ENCODE measurements around the gene RNU6-9. TPM values are rescaled to one million over a fixed set of nuclear protein-coding genes. Genes with fewer than 3 reads are reported as not detected.

RNU6-9 gene
- total RNA-seq, 1 donor from 2014 or later = not detected

GRCh38 chr19:902446-903226, 9.4 kb downstream of the RNU6-9 start:
- Mint-ChIP-seq H3K27ac (ENCODE audit: unreplicated experiment) (no peak overlapping the region), H3K36me3 (ENCODE audit: low read depth) (no peaks in the 10 kb centered on the region), H3K4me3 (no peak overlapping the region)

DNA sequence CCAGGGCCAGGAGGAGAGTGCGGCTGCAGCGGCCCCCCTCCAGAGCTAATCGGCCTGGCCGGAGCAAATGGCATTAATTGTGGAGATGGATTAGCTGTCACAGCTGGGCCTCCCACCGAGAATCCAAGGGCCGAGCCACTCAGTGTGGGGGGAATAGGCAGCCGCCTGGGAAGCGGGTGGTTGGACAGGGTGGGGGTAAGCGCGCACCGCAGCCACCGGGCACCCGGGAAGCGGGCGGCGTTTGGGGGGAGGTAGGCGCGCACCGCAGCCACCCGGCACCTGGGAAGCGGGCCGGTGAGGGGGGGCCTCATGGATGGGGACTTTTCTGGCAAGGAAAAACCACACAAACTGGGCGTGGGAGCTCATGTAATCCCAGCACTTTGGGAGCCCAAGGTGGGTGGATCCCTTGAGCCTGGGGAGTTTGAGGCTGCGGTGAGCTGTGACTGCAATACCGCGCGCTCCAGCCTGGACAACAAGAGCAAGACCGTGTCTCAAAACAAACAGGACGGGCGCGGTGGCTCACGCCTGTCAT, 10.0 kb downstream of the RNU6-9 start:
- Mint-ChIP-seq H3K4me1 (no peaks in the 10 kb centered on the region), H3K9me3 (no peaks in the 10 kb centered on the region), H3K27ac (ENCODE audit: unreplicated experiment) (no peak overlapping the region), H3K27me3 (ENCODE audit: low read depth) (no peaks in the 10 kb centered on the region), H3K4me3 (no peak overlapping the region), H3K36me3 (ENCODE audit: low read depth) (no peaks in the 10 kb centered on the region)
- no peak for DNase-seq (ENCODE audit: low read depth, low spot score)
- TF ChIP-seq, protein P1, sequence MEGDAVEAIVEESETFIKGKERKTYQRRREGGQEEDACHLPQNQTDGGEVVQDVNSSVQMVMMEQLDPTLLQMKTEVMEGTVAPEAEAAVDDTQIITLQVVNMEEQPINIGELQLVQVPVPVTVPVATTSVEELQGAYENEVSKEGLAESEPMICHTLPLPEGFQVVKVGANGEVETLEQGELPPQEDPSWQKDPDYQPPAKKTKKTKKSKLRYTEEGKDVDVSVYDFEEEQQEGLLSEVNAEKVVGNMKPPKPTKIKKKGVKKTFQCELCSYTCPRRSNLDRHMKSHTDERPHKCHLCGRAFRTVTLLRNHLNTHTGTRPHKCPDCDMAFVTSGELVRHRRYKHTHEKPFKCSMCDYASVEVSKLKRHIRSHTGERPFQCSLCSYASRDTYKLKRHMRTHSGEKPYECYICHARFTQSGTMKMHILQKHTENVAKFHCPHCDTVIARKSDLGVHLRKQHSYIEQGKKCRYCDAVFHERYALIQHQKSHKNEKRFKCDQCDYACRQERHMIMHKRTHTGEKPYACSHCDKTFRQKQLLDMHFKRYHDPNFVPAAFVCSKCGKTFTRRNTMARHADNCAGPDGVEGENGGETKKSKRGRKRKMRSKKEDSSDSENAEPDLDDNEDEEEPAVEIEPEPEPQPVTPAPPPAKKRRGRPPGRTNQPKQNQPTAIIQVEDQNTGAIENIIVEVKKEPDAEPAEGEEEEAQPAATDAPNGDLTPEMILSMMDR (conservative IDR thresholded peaks at IDR 0.05) = no peak

More at GRCh38 chr19:902446-903226, 9.4 kb downstream of the RNU6-9 start:
- no peaks in the 10 kb centered on the region for H3K9me3 Mint-ChIP-seq
- no peaks in the 10 kb centered on the region for H3K27me3 Mint-ChIP-seq (ENCODE audit: low read depth)
- no peaks in the 10 kb centered on the region for H3K4me1 Mint-ChIP-seq
- TF ChIP-seq, protein P1 (conservative IDR thresholded peaks at IDR 0.05) = no peak
- DNase-seq (ENCODE audit: low read depth, low spot score) = no peak

DNA sequence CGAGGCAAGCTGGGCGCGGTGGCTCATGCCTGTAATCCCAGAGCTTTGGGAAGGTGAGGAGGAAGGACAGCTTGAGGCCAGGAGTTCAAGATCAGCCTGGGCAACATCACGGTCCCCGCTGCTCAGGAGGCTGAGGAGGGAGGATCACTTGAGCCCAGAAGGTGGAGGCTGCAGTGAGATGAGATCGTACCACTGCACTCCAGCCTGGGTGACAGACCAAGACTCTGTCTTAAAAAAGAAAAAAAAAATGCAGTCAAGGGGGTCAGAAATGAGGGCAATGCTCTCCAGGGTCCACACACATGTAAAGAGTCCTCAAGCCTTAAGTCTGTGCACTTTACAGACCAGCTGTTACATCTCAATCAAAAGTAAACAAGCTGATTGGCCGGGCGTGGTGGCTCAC, 11.3 kb downstream of the RNU6-9 start:
- Mint-ChIP-seq H3K27me3 (ENCODE audit: low read depth) (no peaks in the 10 kb centered on the region), H3K9me3 (no peaks in the 10 kb centered on the region), H3K4me3 (no peak overlapping the region), H3K36me3 (ENCODE audit: low read depth) (no peaks in the 10 kb centered on the region), H3K4me1 (no peaks in the 10 kb centered on the region), H3K27ac (ENCODE audit: unreplicated experiment) (no peak overlapping the region)
- TF ChIP-seq, protein P1 (conservative IDR thresholded peaks at IDR 0.05) = no peak
- DNase-seq (ENCODE audit: low read depth, low spot score) = no peak

DNA sequence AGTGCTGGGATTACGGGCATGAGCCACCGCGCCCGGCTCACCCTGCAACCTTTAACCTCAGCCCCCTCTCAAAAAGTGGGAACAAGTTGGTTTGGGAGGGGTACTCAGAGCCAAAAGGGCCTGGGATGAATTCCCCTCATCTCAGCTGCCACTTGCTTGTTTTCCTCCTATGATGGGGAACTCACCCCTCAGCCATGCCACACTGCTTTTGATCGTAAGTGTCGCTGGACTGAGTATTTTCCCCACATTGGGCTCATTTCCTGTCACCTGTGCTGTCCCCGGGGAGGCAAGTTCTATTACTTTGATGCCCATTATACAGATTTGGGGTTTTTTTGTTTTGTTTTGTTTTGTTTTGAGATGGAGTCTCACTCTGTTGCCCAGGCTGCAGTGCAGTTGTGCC, 13.2 kb downstream of the RNU6-9 start:
- Mint-ChIP-seq H3K27ac (ENCODE audit: unreplicated experiment) (no peak overlapping the region), H3K4me3 (no peak overlapping the region), H3K36me3 (ENCODE audit: low read depth) (no peaks in the 10 kb centered on the region), H3K4me1 (no peaks in the 10 kb centered on the region), H3K27me3 (ENCODE audit: low read depth) (no peaks in the 10 kb centered on the region), H3K9me3 (no peaks in the 10 kb centered on the region)
- no peak for DNase-seq (ENCODE audit: low read depth, low spot score)
- TF ChIP-seq, protein P1 (conservative IDR thresholded peaks at IDR 0.05) = no peak

DNA sequence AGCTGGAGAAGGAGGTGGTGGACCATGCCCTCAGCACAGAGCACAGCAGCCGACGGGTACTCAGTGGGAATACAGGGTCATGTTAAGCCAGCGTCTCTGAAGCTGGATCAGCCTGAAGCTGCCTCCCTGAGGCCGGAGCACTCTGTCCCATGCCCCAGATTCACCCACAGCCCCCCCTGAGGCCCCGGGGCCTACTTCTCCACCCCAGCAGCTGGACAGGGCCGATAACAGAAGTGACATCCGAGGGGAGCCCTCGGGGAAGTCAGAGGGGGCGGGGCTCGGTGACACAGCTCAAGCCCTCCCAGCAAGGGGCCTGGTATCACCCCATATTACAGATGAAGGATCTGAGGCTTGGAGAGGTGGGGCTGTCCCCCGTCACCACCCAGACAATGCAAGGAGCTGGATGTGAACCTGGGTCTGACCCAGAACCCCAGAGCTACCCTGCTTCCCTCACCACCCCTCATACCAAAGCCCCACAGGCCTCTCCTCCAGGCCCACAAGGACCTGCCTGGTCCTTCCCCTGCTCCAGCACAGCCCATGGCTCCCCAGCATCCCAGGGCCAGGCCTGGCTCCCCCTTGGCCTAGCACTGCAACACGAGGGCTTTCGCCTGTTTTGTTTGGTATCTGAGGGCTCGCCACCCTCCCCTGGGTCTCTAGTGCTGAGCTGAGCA, 14.0 kb downstream of the RNU6-9 start:
- no peaks in the 10 kb centered on the region for H3K4me1 Mint-ChIP-seq
- H3K27ac Mint-ChIP-seq (ENCODE audit: unreplicated experiment) = no peak overlapping the region
- no peaks in the 10 kb centered on the region for H3K9me3 Mint-ChIP-seq
- TF ChIP-seq, protein P1 (conservative IDR thresholded peaks at IDR 0.05) = no peak
- no peak overlapping the region for H3K4me3 Mint-ChIP-seq
- H3K27me3 Mint-ChIP-seq (ENCODE audit: low read depth) = no peaks in the 10 kb centered on the region
- H3K36me3 Mint-ChIP-seq (ENCODE audit: low read depth) = no peaks in the 10 kb centered on the region
- no peak for DNase-seq (ENCODE audit: low read depth, low spot score)
